ENCODE results near the gene NEK6.

NEK6 gene

GRCh38 chr9:124273427-124274160 lies 15.8 kb downstream of the NEK6 start:
- no peak for TF ChIP-seq SUZ12 (IDR thresholded peaks at IDR 0.05; ENCODE audit: extremely low read depth, insufficient read depth, insufficient read length)
- no peak for TF ChIP-seq YY1 (IDR thresholded peaks at IDR 0.05; ENCODE audit: insufficient read depth, insufficient read length)
- TF ChIP-seq ZNF274 (IDR thresholded peaks at IDR 0.05; ENCODE audit: low read depth, low read length): no peak
- DNase-seq (ENCODE audit: low read depth, low spot score): no peak
- H3K9me3 ChIP-seq (ENCODE audit: insufficient read depth, low read length): no peaks in the 10 kb centered on the region
- H3K36me3 ChIP-seq (ENCODE audit: insufficient read depth, insufficient read length, low read length): peaks cover 75% of the 10 kb centered on the region
- H3K4me1 ChIP-seq (ENCODE audit: insufficient read depth, insufficient read length): peaks cover 21% of the 10 kb centered on the region
- no peak overlapping the region for H3K4me3 ChIP-seq (ENCODE audit: insufficient read length, low read depth)
- H3K9ac ChIP-seq (ENCODE audit: insufficient read length, low read depth): no peak overlapping the region
- H3K27me3 ChIP-seq (ENCODE audit: insufficient read depth, insufficient read length): no peaks in the 10 kb centered on the region

- H3K36me3 ChIP-seq (ENCODE audit: insufficient read depth, insufficient read length, low read length): peaks cover 69% of the 10 kb centered on the region
- no peaks in the 10 kb centered on the region for H3K9me3 ChIP-seq (ENCODE audit: insufficient read depth, low read length)
- DNase-seq (ENCODE audit: low read depth, low spot score): no peak
- no peaks in the 10 kb centered on the region for H3K27me3 ChIP-seq (ENCODE audit: insufficient read depth, insufficient read length)
- no peak for TF ChIP-seq ZNF274 (IDR thresholded peaks at IDR 0.05; ENCODE audit: low read depth, low read length)
- no peak for TF ChIP-seq YY1 (IDR thresholded peaks at IDR 0.05; ENCODE audit: insufficient read depth, insufficient read length)
- TF ChIP-seq SUZ12 (IDR thresholded peaks at IDR 0.05; ENCODE audit: extremely low read depth, insufficient read depth, insufficient read length): no peak
- no peak overlapping the region for H3K9ac ChIP-seq (ENCODE audit: insufficient read length, low read depth)
- peaks cover 21% of the 10 kb centered on the region for H3K4me1 ChIP-seq (ENCODE audit: insufficient read depth, insufficient read length)
- no peak overlapping the region for H3K4me3 ChIP-seq (ENCODE audit: insufficient read length, low read depth)
These were observed 16.5 kb downstream of the NEK6 start for GRCh38 chr9:124274226-124274625.

- Histone ChIP-seq H3K4me1 (ENCODE audit: insufficient read depth, insufficient read length) (peaks cover 21% of the 10 kb centered on the region), H3K36me3 (ENCODE audit: insufficient read depth, insufficient read length, low read length) (peaks cover 66% of the 10 kb centered on the region), H3K27me3 (ENCODE audit: insufficient read depth, insufficient read length) (no peaks in the 10 kb centered on the region), H3K9me3 (ENCODE audit: insufficient read depth, low read length) (no peaks in the 10 kb centered on the region), H3K9ac (ENCODE audit: insufficient read length, low read depth) (no peak overlapping the region), H3K4me3 (ENCODE audit: insufficient read length, low read depth) (no peak overlapping the region)
- TF ChIP-seq SUZ12 (IDR thresholded peaks at IDR 0.05; ENCODE audit: extremely low read depth, insufficient read depth, insufficient read length) (no peak), ZNF274 (IDR thresholded peaks at IDR 0.05; ENCODE audit: low read depth, low read length) (no peak), YY1 (IDR thresholded peaks at IDR 0.05; ENCODE audit: insufficient read depth, insufficient read length) (no peak)
- DNase-seq (ENCODE audit: low read depth, low spot score): no peak
These were observed 17.0 kb downstream of the NEK6 start for GRCh38 chr9:124274738-124275137.

- Histone ChIP-seq H3K36me3 (ENCODE audit: insufficient read depth, insufficient read length, low read length) (peaks cover 43% of the 10 kb centered on the region), H3K27me3 (ENCODE audit: insufficient read depth, insufficient read length) (no peaks in the 10 kb centered on the region), H3K4me3 (ENCODE audit: insufficient read length, low read depth) (no peak overlapping the region), H3K9me3 (ENCODE audit: insufficient read depth, low read length) (no peaks in the 10 kb centered on the region), H3K4me1 (ENCODE audit: insufficient read depth, insufficient read length) (peaks cover 4% of the 10 kb centered on the region), H3K9ac (ENCODE audit: insufficient read length, low read depth) (no peak overlapping the region)
- DNase-seq (ENCODE audit: low read depth, low spot score): no peak
- no peak for TF ChIP-seq ZNF274 (IDR thresholded peaks at IDR 0.05; ENCODE audit: low read depth, low read length)
- TF ChIP-seq SUZ12 (IDR thresholded peaks at IDR 0.05; ENCODE audit: extremely low read depth, insufficient read depth, insufficient read length): no peak
- no peak for TF ChIP-seq YY1 (IDR thresholded peaks at IDR 0.05; ENCODE audit: insufficient read depth, insufficient read length)
These were observed 19.7 kb downstream of the NEK6 start for GRCh38 chr9:124277420-124277819.

GRCh38 chr9:124278054-124278540 lies 20.3 kb downstream of the NEK6 start:
- DNase-seq (ENCODE audit: low read depth, low spot score): no peak
- no peak overlapping the region for H3K4me3 ChIP-seq (ENCODE audit: insufficient read length, low read depth)
- H3K36me3 ChIP-seq (ENCODE audit: insufficient read depth, insufficient read length, low read length): peaks cover 36% of the 10 kb centered on the region
- peaks cover 6% of the 10 kb centered on the region for H3K4me1 ChIP-seq (ENCODE audit: insufficient read depth, insufficient read length)
- H3K9ac ChIP-seq (ENCODE audit: insufficient read length, low read depth): no peak overlapping the region
- H3K9me3 ChIP-seq (ENCODE audit: insufficient read depth, low read length): no peaks in the 10 kb centered on the region
- TF ChIP-seq SUZ12 (IDR thresholded peaks at IDR 0.05; ENCODE audit: extremely low read depth, insufficient read depth, insufficient read length): no peak
- TF ChIP-seq YY1 (IDR thresholded peaks at IDR 0.05; ENCODE audit: insufficient read depth, insufficient read length): no peak
- TF ChIP-seq ZNF274 (IDR thresholded peaks at IDR 0.05; ENCODE audit: low read depth, low read length): no peak
- H3K27me3 ChIP-seq (ENCODE audit: insufficient read depth, insufficient read length): no peaks in the 10 kb centered on the region

- Histone ChIP-seq H3K4me3 (ENCODE audit: insufficient read length, low read depth) (no peak overlapping the region), H3K9me3 (ENCODE audit: insufficient read depth, low read length) (no peaks in the 10 kb centered on the region), H3K36me3 (ENCODE audit: insufficient read depth, insufficient read length, low read length) (peaks cover 31% of the 10 kb centered on the region), H3K9ac (ENCODE audit: insufficient read length, low read depth) (no peak overlapping the region), H3K27me3 (ENCODE audit: insufficient read depth, insufficient read length) (no peaks in the 10 kb centered on the region), H3K4me1 (ENCODE audit: insufficient read depth, insufficient read length) (peaks cover 3% of the 10 kb centered on the region)
- DNase-seq (ENCODE audit: low read depth, low spot score): no peak
- TF ChIP-seq YY1 (IDR thresholded peaks at IDR 0.05; ENCODE audit: insufficient read depth, insufficient read length) (no peak), ZNF274 (IDR thresholded peaks at IDR 0.05; ENCODE audit: low read depth, low read length) (no peak), SUZ12 (IDR thresholded peaks at IDR 0.05; ENCODE audit: extremely low read depth, insufficient read depth, insufficient read length) (no peak)
These were observed 21.9 kb downstream of the NEK6 start for GRCh38 chr9:124279531-124280175.

GRCh38 chr9:124280176-124280691 lies 22.5 kb downstream of the NEK6 start:
- peaks cover 3% of the 10 kb centered on the region for H3K4me1 ChIP-seq (ENCODE audit: insufficient read depth, insufficient read length)
- TF ChIP-seq SUZ12 (IDR thresholded peaks at IDR 0.05; ENCODE audit: extremely low read depth, insufficient read depth, insufficient read length) (no peak), YY1 (IDR thresholded peaks at IDR 0.05; ENCODE audit: insufficient read depth, insufficient read length) (no peak), ZNF274 (IDR thresholded peaks at IDR 0.05; ENCODE audit: low read depth, low read length) (no peak)
- no peak overlapping the region for H3K4me3 ChIP-seq (ENCODE audit: insufficient read length, low read depth)
- H3K36me3 ChIP-seq (ENCODE audit: insufficient read depth, insufficient read length, low read length): peaks cover 31% of the 10 kb centered on the region
- no peaks in the 10 kb centered on the region for H3K27me3 ChIP-seq (ENCODE audit: insufficient read depth, insufficient read length)
- H3K9ac ChIP-seq (ENCODE audit: insufficient read length, low read depth): no peak overlapping the region
- no peak for DNase-seq (ENCODE audit: low read depth, low spot score)
- no peaks in the 10 kb centered on the region for H3K9me3 ChIP-seq (ENCODE audit: insufficient read depth, low read length)

All from NT2/D1 (cell line).